CD4-positive, alpha-beta T cell treated with Interleukin-6 for 4 hours (primary cell): ENCODE data around the gene CCDC138.

Source experiments
- DNase-seq: peaks from one replicate; pipeline ENCODE4 v3.0.0-alpha.2; 2020; ENCODE audit warnings: mixed read lengths

The CCDC138 gene

DNA sequence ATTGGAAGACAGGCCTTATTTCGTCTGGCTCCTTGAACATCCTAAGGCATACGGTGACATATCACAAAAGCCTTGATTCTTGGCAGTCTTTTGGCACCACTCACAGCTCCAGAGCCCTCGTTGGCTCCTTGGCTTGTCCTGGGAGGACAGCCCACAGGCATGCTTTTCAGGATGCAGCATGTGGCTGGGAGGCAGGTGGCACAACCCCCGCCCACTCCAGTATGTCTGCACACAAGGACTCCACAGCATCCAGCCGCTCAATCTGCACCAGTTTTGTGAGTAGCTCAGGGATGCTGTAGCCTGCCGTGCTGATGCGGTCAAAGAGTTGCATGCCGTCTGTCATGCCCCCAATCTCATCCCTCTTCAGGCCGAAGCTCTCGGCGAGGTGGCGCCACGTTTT, 110.2 kb downstream of the CCDC138 start:
- no peak for DNase-seq

DNA sequence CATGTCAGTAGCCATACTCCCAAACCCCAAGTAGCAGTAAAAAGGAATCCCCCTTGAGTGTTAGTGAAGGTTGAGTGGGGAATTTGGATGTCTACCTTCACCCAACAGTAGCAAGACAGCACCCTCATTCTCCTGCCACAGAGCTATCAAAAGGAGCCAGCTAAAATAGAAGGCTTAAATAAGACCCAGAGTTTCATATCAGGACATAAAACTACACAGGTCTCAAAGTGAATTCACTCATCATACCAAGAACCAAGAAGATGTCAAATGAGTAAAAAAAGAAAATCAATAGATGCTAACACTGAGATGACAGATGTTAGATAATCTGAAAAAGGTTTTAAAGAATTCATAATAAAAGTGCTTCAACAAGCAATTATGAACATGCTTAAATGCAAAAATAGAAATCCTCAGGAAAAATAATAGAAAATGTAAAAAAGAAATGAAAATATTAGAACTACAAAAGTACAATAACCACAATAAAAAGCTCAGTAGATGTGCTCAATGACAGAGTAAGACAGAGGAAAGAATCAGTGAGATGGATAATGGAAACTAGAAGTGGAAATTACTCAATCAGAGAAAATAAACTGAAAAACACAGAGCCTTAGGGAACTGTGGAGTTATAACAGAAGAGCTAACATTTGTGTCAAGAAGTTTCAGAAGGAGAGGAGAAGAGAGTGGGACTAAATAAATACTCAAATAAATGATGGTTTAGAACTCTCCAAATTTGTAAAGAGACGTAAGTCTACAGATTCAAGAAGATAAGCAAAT, 111.9 kb downstream of the CCDC138 start:
- no peak for DNase-seq

DNA sequence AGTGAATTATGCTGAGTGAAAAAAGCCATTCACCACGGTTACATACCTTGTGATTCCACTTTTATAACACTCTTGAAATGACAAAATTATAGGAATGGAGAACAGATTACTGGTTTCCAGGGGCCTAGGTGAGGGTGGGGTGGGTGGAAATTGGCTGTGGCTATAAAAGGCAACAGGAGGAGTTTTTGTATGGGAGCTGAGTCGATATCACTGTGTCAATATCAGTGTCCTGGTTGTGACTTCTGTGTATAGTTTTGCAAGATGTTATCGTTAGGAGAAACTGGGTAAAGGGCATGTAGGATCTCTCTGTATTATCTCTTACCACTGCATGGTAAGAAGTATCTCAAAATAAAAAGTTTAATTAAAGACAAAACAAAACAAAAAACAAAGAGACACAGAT, 118.1 kb downstream of the CCDC138 start:
- DNase-seq = no peak

DNA sequence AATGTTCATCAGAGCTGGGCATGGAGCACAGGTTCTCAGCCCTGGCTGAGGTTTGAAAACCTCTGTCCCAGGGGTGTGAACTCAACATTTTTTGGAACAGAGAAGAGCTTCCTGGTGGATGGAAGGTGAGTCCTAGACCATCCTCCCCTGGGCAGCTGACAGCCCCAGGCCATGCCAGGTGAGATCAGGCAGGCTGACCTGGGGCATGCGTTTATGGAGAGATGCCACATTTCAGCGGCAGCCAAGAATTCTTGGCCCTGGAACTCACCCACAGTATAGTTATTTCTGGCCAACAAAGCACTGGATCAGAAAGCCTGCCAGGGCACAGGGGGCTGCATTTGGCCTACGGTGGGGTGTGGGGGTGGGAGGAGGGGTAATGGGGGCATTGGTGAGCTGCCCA, 118.6 kb downstream of the CCDC138 start:
- no peak for DNase-seq

DNA sequence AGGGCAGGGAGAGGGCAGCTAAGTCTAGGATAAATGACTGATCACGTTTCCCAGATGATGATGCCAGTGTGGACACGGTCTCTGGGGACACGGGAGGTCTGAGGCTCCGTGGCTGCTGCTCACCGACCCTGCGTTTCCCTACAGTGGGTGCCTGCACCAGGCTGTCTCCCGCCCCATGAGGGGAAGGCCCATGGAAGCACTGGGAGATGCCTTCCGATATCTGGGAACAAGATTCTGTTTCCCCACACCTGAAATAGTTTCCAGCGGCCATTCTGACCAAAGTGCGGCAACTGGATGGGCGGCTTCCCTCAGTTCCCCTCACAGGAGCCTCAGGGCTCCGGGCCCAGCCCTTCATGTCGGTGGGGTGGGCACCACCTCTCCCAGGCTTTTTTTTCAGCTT, 119.3 kb downstream of the CCDC138 start:
- DNase-seq = no peak

DNA sequence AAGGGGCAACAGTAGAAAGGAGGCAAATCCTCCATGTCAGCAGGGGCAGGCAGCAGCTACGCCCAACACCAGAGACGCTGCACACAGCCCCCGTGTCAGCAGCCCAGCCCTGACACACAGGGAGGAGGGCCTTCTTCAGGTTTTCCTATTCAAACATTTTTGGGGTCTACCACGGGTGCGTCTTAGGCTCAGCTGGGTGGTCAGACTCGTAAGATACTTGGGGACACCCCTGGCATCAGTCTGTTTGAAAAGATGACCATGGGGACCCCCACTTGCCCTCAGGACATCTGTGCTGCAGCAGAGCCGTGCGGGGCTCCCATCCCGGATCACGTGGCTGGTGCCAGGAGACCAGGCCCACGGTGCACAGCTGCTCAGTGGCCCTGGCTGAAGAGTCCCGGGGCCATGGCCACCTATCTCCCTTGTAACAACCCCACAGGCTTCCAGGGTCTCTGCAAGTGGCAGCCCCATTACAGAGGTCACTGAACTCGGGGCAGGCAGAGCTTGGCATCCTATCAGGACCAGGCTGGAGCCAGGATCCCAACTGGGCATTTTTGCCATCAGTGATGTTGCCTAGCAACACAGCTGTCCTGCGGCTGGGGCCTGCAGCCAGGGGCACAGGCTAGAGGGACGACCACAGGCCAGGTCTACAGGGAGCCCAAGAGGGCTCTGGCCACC, 120.0 kb downstream of the CCDC138 start:
- no peak for DNase-seq

DNA sequence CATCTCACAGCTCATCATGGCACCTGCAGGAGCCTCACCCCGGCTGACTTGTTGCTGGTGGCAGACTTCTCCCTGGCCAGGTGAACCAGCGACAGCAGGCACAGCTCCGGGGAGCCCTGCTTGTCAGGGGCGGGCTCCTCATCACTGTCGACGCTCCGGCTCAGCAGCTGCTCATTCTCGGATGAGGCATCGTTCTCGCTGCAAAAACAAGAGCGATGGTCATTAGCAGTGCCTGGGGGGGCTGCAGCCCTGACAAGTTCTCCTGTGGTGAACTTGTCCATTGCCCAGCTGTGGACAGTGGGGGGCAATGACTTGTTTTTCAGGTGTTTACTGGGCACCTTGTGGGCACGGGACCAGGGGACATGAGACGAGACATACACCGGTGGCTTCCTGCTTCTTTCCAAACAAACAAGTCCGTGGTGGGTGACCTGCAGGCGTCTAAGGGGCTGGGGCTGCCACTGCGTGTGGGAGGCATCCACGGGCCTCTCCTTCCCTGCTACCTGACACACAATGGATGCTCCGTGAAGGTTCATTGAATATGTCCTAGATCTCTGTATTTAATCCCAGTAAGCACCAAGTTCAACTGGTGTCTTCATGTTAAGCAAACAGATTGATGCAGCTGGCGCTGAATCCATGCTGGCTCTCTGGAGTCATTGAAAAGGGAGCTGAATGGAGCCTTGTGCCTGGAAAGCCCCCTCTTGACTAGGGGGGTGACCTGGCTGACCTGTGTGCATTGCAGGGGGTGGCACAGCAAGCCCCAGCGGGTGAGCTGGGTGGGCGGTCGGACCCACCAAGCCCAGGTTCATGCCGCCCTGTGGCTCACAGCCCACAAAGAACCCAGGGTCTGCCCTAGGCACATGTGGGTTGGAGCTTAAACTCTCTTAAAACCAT, 121.5 kb downstream of the CCDC138 start:
- no peak for DNase-seq

DNA sequence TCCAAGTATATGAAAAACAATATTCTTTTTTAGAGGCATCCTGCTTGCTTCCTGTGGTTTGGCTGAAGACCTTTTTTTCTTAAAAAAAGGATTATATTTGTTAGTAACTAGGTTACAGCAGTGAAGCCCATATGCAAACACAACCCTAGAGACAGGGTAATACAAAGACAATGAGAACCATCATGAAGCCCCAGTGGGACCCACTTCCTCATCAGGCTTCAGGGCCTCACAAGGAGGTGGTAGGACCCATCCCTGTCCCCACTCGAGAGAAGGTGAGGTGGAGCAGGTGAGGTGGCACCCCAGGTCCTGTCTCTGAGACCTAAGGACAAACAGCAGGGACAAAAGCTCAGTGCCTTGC, 122.1 kb downstream of the CCDC138 start:
- DNase-seq = no peak

DNA sequence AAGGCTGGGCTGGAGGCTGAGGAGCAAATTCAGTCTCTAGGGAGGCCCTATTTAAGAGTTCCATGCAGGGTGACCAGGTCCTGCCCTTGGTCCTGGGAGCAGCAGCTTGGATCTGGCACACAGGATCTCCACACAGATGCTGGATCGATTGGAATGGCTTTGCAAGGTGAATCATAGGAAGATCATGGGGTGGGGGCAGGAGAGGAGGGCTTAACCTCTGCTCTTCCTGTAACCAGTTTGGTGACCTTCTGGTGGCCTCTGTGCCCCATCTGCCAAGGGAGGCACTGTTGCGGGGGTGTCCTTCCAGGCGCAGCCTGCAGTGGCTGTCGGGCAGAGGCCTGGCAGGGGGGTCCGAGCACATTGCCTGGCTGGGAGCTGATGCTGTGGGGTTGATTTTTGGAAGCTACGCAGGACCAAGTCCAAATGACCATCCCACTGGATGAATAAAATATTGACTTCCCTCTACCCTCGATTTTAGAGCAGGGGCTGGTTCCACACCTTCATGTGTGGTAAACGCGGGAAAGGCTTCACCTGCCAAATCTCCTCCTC, 122.8 kb downstream of the CCDC138 start:
- DNase-seq = no peak

DNA sequence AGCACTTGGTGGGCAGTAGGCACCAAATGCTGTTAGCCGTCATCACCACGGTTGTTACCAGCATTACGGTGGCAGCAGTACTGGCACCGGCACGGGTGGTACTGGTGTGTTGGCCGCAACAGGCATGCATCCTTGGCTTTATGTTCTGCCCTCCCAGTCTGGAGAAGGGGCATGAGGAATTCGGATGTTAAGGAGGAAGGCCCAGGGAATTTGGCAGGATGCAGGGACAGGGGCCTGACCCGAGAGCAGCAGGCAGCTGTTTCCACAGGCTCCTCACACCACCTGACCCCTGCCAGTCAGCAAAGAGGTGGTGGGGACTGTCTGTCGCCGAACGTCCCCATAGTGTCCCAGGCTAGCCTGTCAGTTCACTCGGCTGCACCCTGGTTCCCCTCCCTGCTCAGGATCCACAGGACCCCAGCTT, 123.5 kb downstream of the CCDC138 start:
- no peak for DNase-seq

DNA sequence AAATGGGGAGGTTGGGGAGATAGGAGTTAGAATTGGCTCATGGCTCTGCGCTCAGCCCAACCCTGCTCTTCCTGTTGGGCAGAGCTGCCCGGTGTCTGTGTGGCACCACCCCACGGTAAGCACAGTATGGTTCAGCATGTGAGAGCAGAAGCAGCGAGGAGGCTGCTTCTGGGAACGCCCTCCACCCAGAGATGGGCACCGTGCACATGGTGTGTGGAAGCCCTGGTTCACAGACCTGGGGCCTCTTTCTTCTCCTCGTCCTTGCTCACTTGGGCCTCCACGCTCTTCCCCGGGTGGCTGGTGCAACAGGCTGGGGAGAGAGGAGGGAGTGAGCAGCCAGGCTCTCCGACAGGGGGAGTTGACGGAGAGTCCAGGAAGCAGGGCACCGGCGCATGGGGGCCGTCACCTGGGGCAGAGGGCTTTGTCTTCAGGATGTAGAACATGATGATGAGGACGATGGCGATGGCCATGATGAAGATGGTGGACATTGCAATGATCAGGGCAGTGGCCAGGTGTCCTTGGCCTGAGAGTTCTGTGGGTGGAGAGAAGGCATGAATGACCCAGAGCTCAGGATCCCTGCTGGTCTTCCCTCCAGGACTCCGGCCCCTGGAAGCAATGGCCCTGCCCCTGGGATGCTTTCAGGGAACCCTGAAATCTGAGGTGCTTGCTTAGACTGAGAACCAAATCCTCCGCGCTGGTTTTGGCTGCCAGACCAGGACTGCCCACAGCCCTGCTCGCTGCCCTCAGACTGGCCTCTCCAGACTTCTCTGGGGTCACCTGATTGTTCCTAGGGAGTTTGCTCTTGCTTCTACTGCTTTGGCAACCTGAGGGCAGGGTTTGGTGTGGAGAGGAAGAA, 124.2 kb downstream of the CCDC138 start:
- no peak for DNase-seq

DNA sequence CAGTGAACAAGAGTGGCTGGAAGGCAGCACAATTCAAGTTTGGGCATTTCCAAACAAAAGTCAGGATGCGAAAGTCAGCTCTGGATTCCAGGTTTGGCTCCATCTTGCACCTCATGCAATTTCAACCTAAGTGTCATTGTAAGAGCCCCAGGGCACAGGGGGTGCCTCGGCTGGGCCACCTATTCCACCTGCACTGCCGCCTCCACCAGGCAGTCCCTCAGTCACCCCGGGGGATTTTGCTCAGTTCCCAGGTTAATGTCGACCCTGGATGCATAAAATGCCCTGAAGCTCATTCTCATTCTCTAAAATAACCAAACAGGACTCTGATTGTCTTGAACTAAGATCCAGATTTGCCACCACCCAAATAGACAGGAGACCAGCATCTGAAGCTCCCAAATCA, 124.8 kb downstream of the CCDC138 start:
- no peak for DNase-seq

DNA sequence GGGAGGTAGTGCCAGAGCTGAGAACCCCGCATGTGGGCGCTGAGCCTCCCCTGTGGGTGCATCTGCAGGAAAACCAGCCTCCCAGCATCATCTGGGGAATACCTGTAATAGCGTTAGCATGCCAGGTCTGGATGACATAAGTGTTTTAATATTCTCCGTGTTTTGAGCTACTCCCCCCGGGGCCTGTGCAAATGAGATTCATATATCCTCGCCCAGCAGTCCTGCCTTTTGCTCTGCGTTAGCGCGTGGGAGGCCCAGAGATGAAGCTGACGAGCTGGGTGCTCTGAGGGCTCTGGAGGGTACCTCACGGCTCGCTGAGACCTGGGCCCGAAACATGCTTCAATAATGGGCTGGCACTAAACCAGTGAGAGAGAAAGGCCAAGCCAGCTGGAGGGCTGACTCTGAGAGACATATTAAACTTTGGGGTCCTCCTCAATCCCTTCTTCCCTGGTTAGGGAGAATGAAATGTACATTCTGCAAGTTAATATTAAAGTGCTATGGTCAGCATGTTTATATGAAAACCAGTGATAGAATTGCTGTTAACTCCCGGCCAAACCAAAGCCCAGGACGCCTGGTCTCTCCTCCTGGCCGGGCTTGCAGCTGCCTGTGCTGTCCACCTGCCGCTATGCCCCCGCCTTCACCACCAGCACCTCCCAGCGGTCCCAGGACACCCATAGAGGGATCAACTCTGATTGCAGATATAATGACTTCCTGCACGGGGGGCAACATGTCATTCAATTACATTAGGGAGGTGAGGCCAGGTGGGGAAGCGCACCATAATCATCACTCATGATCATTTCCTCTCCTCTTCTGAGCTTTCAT, 125.4 kb downstream of the CCDC138 start:
- DNase-seq = no peak

DNA sequence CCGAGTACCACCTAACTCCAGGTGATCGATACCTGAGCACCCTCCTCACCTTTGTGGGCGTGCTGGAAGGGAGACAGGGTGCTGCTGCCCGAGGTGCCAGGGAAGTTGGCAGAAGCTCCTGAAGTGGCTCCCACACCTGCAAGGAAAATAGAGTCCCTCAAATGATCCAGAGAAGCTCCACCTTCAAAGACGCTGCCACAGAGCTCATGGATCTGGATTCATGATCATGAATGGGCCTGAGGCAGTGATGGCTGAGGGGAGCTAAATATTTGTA, 126.0 kb downstream of the CCDC138 start:
- no peak for DNase-seq

DNA sequence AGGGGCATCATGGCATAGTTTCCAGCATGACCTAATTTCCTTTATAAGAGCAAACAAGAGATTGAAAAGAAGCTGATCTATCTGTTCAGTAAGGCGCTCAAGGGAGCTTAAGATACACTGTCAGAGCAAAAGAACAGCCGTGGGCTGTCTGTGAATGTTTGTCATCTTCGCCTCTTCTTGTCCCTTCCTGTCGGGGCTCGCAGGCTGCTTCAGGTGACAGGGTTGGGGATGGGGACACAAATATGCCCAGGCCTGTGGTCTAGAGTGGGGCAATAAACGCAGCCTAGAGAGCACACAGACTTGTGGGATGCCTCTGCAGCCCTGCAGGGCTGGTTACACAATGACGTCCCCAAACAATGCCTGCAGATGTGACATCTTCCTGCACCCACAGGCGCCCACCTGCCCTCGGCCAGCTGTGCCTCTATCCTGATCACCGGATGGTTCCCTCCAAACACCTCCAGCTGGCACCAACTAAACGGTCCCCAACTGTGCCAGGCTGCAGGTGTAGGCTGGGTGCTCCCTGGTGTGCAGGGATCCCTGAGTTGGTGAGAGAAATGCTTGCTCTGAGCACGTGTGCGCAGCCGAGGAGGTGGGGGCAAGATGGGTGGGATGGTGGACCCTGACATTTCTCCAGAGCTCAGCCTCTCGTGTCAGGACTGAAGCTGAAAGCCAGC, 129.7 kb downstream of the CCDC138 start:
- DNase-seq = no peak

DNA sequence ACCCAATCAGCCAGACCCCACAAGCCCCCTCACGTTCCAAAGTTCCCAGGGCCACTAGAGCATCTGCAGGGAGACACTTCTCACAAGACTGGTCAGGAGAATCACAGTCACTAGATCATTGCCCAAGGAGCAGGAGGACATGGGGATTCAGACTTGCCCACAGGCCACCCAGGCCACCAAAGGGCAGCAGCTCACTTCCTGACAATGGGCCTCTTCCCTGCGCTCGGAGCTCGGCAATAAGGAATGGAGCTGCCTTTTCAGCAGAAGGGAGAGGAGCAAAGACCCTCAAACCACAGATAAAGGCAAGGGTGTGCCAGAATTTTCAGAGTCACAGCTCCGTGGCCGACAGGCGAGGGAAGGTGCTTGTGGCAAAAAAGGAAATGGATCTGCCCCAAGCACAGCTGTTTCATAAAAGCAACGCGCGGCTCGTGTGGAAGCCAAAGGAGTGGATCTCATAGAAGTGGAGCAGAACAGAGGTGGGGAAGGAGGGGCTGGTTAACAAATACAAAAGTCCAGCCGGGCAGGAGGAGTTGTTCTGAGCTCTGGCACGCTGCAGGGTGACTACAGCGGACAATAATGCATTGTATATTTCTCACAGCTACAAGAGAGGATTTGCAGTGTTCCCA, 130.3 kb downstream of the CCDC138 start:
- DNase-seq = no peak

DNA sequence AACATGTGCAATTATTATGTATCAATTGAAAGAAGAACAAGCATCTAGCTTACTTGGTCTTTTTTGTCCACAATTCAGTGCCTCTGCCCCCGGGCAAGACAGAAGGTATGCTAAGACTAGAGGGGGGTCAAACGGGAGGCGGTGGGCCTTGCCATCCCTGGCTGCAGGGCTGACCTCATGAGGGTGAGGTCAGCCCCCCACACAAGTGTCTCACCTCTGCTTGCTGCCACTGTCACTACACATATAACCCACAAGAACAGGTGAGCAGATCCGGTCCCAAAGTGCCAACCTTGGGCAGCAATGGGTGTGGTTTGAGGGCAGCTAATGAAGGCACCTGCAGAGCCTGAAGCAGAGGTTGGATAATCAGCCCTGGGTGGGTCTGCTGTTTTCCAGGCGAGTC, 131.0 kb downstream of the CCDC138 start:
- DNase-seq = no peak

DNA sequence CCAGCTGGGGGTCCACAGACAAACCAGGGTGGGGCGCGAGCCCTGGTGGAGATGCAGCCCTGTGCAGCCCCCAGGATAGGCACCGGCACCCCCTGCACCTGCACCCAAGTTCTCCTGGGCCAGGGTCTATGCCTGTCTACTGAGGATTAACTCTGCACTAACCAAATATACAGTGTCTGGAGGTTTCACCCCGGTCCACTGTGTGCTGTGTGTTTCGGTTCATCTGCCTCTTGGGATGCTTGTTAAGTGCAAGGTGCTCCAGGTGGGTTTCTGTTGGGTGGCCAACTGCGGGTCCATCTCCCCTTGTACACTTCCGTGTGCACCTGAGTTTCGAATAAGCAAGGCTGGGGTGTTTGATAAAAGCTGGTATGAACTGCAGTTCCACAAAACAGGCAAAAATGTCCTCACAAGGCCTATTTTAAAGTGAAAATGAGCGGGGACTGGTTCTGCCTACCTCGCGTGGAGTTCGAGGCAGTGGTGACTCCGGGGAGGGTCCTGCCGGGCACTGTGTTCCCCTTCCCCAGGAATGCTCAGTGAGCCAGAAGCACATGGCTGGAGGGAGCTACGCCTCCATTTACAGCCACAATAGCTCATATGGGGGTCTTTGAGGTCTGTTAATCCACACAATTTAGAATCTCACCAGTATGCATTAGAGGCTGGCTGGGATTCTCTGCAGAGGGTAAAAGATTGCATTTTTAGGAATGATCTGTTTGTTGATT, 131.7 kb downstream of the CCDC138 start:
- no peak for DNase-seq

DNA sequence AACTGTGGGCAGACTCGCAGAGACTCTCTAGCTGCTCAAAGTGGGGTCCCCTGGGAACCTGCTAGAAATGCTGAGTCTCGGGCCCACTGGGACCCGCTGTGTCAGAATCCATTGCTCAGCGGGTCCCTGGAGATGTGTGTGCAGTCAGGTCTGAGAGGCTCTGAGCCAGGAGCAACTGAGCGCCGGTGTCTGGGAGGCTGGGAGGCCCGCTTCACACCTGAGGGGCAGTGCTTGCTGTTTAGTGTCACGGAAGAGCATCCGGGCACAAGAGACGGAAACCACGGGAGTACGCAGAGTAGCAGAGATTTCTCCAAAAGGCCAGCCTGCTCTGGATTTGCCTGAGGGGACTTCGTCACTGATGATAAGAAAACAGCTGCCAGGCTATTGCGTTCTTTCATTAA, 132.4 kb downstream of the CCDC138 start:
- DNase-seq = no peak
